GM12892 (cell line): ENCODE measurements around the gene UBAP2L.

Experiments
- POLR2A ChIP-seq: IDR thresholded peaks from 2 replicates; pipeline ENCODE4 v1.6.1; 2011; ENCODE audit warnings: low read depth, low read length, control low read depth
- POLR2AphosphoS5 ChIP-seq: IDR thresholded peaks from 2 replicates; pipeline ENCODE4 v1.6.1; 2011; ENCODE audit warnings: low read depth, low read length, control low read depth

DNA sequence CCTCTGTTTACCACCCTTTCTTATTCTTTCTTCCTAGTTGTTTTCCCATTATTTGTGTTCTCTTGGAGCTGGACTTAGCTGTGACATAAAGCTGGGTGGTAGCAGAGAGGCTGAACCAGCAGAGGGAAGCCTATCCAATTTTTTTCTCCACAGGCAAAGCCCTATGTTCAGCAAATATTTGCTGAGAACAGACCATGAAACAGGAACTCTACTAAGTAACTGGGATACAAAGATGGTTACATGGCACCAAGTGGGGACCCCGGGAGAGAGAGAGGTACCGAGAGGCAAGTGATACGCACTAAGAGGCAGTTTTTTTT is 21.2 kb upstream of the UBAP2L start:
- TF ChIP-seq POLR2A (no peak), POLR2AphosphoS5 (no peak)
